WTC11 (cell line): ENCODE data around the gene MUC4. TPM values are rescaled to one million over a fixed set of nuclear protein-coding genes. Genes with fewer than 3 reads are reported as not detected.

Experiments
- ATAC-seq: fragments of 200-7000 bp; cut with Tn5 transposase; 2 replicates; pipeline ENCODE4 v1.10.0; 2021; ENCODE audit warnings: mild to moderate bottlenecking, moderate library complexity
- CTCF ChIA-PET: fragments of 300-600 bp; sonication (Branson Sonifier 250); formaldehyde crosslinking; loops from one replicate; lab custom pipeline; 2021; ENCODE audit warnings: antibody characterized with exemption; lab: Charles Lee
- POLR2A ChIA-PET: fragments of 350-600 bp; sonication (Branson Sonifier 250); formaldehyde crosslinking; loops from one replicate; lab custom pipeline; 2021; ENCODE audit warnings: antibody characterized with exemption; lab: Charles Lee
- DNase-seq: peaks from one replicate; pipeline ENCODE4 v3.0.0; 2021; ENCODE audit warnings: low spot score
- H3K27ac Mint-ChIP-seq: 2 replicates; pipeline ENCODE4 v1.8.0; 2021; ENCODE audit warnings: mixed read lengths
- H3K27me3 Mint-ChIP-seq: 2 replicates; pipeline ENCODE4 v1.8.0; 2021; ENCODE audit warnings: low read depth, mild to moderate bottlenecking, moderate library complexity, mixed read lengths
- H3K36me3 Mint-ChIP-seq: 2 replicates; pipeline ENCODE4 v1.8.0; 2021; ENCODE audit warnings: mixed read lengths
- H3K4me1 Mint-ChIP-seq: 2 replicates; pipeline ENCODE4 v1.8.0; 2022; ENCODE audit warnings: mixed read lengths
- H3K4me3 Mint-ChIP-seq: 2 replicates; pipeline ENCODE4 v1.8.0; 2021; ENCODE audit warnings: mild to moderate bottlenecking, moderate library complexity, mixed read lengths
- H3K9me3 Mint-ChIP-seq: 2 replicates; pipeline ENCODE4 v1.8.0; 2021; ENCODE audit warnings: mixed read lengths
- ATF3 ChIP-seq: sonication (generic); formaldehyde crosslinking; conservative IDR thresholded peaks from 2 replicates; pipeline ENCODE4 v1.8.1; 2022; ENCODE audit warnings: mild to moderate bottlenecking, missing genetic modification reagents
- CREB1 ChIP-seq: sonication (generic); formaldehyde crosslinking; IDR thresholded peaks from 2 replicates; pipeline ENCODE4 v1.8.0; 2023; ENCODE audit warnings: mild to moderate bottlenecking, missing genetic modification reagents
- CREM ChIP-seq: sonication (generic); formaldehyde crosslinking; IDR thresholded peaks from 2 replicates; pipeline ENCODE4 v1.8.1; 2022; ENCODE audit warnings: mild to moderate bottlenecking, missing genetic modification reagents, moderate library complexity
- ERG ChIP-seq: fragments of 250-450 bp; sonication (Bioruptor Pico); IDR thresholded peaks from 2 replicates; pipeline ENCODE4 v1.8.0; 2021; ENCODE audit warnings: mild to moderate bottlenecking
- FOXJ3 ChIP-seq: sonication (generic); formaldehyde crosslinking; IDR thresholded peaks from 2 replicates; pipeline ENCODE4 v1.9.0; 2021; ENCODE audit warnings: missing genetic modification reagents, mild to moderate bottlenecking, borderline replicate concordance
- FOXK1 ChIP-seq: sonication (generic); formaldehyde crosslinking; IDR thresholded peaks from 2 replicates; pipeline ENCODE4 v1.8.0; 2022; ENCODE audit warnings: mild to moderate bottlenecking, moderate library complexity, missing genetic modification reagents
- FOXP1 ChIP-seq: sonication (generic); formaldehyde crosslinking; IDR thresholded peaks from 2 replicates; pipeline ENCODE4 v1.8.0; 2022; ENCODE audit warnings: missing genetic modification reagents, mild to moderate bottlenecking, moderate library complexity, borderline replicate concordance
- FOXP4 ChIP-seq: sonication (generic); formaldehyde crosslinking; IDR thresholded peaks from 2 replicates; pipeline ENCODE4 v1.8.0; 2022; ENCODE audit warnings: mild to moderate bottlenecking, missing genetic modification reagents
- GABPB1 ChIP-seq: sonication (generic); formaldehyde crosslinking; IDR thresholded peaks from 2 replicates; pipeline ENCODE4 v1.8.1; 2023; ENCODE audit warnings: mild to moderate bottlenecking, missing genetic modification reagents
- JUN ChIP-seq: sonication (generic); formaldehyde crosslinking; IDR thresholded peaks from 2 replicates; pipeline ENCODE4 v1.8.0; 2023; ENCODE audit warnings: mild to moderate bottlenecking, missing genetic modification reagents
- MLX ChIP-seq: sonication (generic); formaldehyde crosslinking; IDR thresholded peaks from 2 replicates; pipeline ENCODE4 v1.8.1; 2023; ENCODE audit warnings: mild to moderate bottlenecking, missing genetic modification reagents, moderate library complexity
- MYBL2 ChIP-seq: sonication (generic); formaldehyde crosslinking; IDR thresholded peaks from 2 replicates; pipeline ENCODE4 v1.8.1; 2023; ENCODE audit warnings: mild to moderate bottlenecking, moderate library complexity, missing genetic modification reagents
- PRRX2 ChIP-seq: fragments of 250-450 bp; sonication (Bioruptor Pico); IDR thresholded peaks from 2 replicates; pipeline ENCODE4 v1.8.0; 2021; ENCODE audit warnings: mild to moderate bottlenecking
- SMAD3 ChIP-seq: sonication (generic); formaldehyde crosslinking; IDR thresholded peaks from 2 replicates; pipeline ENCODE4 v1.8.0; 2022; ENCODE audit warnings: missing genetic modification reagents, mild to moderate bottlenecking, borderline replicate concordance
- TEAD1 ChIP-seq: sonication (generic); formaldehyde crosslinking; IDR thresholded peaks from 2 replicates; pipeline ENCODE4 v1.8.0; 2022; ENCODE audit warnings: mild to moderate bottlenecking, missing genetic modification reagents
- USF1 ChIP-seq: sonication (generic); formaldehyde crosslinking; IDR thresholded peaks from 2 replicates; pipeline ENCODE4 v1.8.0; 2022; ENCODE audit warnings: mild to moderate bottlenecking, missing genetic modification reagents
- ZMAT4 ChIP-seq: fragments of 250-450 bp; sonication (Bioruptor Pico); IDR thresholded peaks from 2 replicates; pipeline ENCODE4 v1.9.0; 2021; ENCODE audit warnings: mild to moderate bottlenecking
- ZNF138 ChIP-seq: sonication (generic); formaldehyde crosslinking; conservative IDR thresholded peaks from 2 replicates; pipeline ENCODE4 v1.8.1; 2022; ENCODE audit warnings: mild to moderate bottlenecking, moderate library complexity, missing genetic modification reagents
- ZNF219 ChIP-seq: sonication (generic); formaldehyde crosslinking; IDR thresholded peaks from 2 replicates; pipeline ENCODE4 v1.8.0; 2023; ENCODE audit warnings: missing genetic modification reagents, mild to moderate bottlenecking, borderline replicate concordance
- ZNF263 ChIP-seq: sonication (generic); formaldehyde crosslinking; IDR thresholded peaks from 2 replicates; pipeline ENCODE4 v1.8.1; 2022; ENCODE audit warnings: low read depth, mild to moderate bottlenecking, moderate library complexity, missing genetic modification reagents
- ZNF281 ChIP-seq: sonication (generic); formaldehyde crosslinking; IDR thresholded peaks from 2 replicates; pipeline ENCODE4 v1.8.0; 2023; ENCODE audit warnings: mild to moderate bottlenecking, missing genetic modification reagents
- ZNF396 ChIP-seq: fragments of 250-450 bp; sonication (Bioruptor Pico); IDR thresholded peaks from 2 replicates; pipeline ENCODE4 v1.8.0; 2021; ENCODE audit warnings: mild to moderate bottlenecking, moderate library complexity, borderline replicate concordance
- total RNA-seq: library from RNA; stranded (reverse); gene quantifications from 3 replicates; pipeline ENCODE4 v1.2.3, GENCODE V29; 2021

Gene MUC4
- total RNA-seq, 1 experiment from 2014 or later = 2.1 TPM

GRCh38 chr3:195808741-195809290 lies 2.9 kb downstream of the MUC4 start:
- ChIA-PET CTCF (interaction anchor here (1.4 to 2.0 kb wide), 3 partner anchors 42 to 61 kb away, joined by 3 to 9 read pairs (median 7); no protein-coding TSS in a partner anchor), POLR2A (no interaction called here)
- Mint-ChIP-seq H3K4me1 (peaks cover 68% of the 10 kb centered on the region), H3K36me3 (no peaks in the 10 kb centered on the region), H3K4me3 (no peak overlapping the region), H3K27me3 (peaks cover 4% of the 10 kb centered on the region; the same call in 1 of the 2 replicates), H3K9me3 (no peaks in the 10 kb centered on the region), H3K27ac (peak overlapping the region; percentile 45; the same call in 1 of the 2 replicates)
- ATAC-seq (no peak), DNase-seq (no peak)
- no peak for TF ChIP-seq ERG (CRISPR knock-in tag)
- no peak for TF ChIP-seq CREM
- TF ChIP-seq JUN (CRISPR knock-in tag) = no peak
- no peak for TF ChIP-seq ATF3 (CRISPR knock-in tag)

GRCh38 chr3:195807681-195808121 lies 4.0 kb downstream of the MUC4 start:
- DNase-seq = no peak

GRCh38 chr3:195806916-195807231 lies 4.9 kb downstream of the MUC4 start:
- Mint-ChIP-seq H3K27ac (peak overlapping the region; percentile 98), H3K36me3 (no peaks in the 10 kb centered on the region), H3K27me3 (peaks cover 4% of the 10 kb centered on the region; the same call in 1 of the 2 replicates), H3K4me1 (peaks cover 84% of the 10 kb centered on the region), H3K4me3 (no peak overlapping the region), H3K9me3 (no peaks in the 10 kb centered on the region)
- ATAC-seq (no peak), DNase-seq (no peak)
- POLR2A ChIA-PET = no interaction called here
- CTCF ChIA-PET = interaction anchor here (1.2 kb wide), 1 partner anchor 44 kb away, joined by 3 read pairs; no protein-coding TSS in a partner anchor
- TF ChIP-seq ATF3 (CRISPR knock-in tag) (no peak), FOXJ3 (CRISPR knock-in tag) (no peak), ZNF263 (CRISPR knock-in tag) (no peak), FOXK1 (CRISPR knock-in tag) (no peak), PRRX2 (CRISPR knock-in tag) (no peak), SMAD3 (no peak), ZNF281 (CRISPR knock-in tag) (no peak), ZNF219 (CRISPR knock-in tag) (no peak), MYBL2 (CRISPR knock-in tag) (no peak), MLX (CRISPR knock-in tag) (no peak), JUN (CRISPR knock-in tag) (no peak), CREB1 (CRISPR knock-in tag) (no peak)

More at GRCh38 chr3:195807681-195808121, 4.0 kb downstream of the MUC4 start:
- no peak for TF ChIP-seq SMAD3
- no peak for TF ChIP-seq ZNF396
- no peak for TF ChIP-seq ZMAT4 (CRISPR knock-in tag)
- no peak for TF ChIP-seq PRRX2 (CRISPR knock-in tag)
- no peak for TF ChIP-seq FOXP4 (CRISPR knock-in tag)
- no peak; the same call in 1 of the 2 replicates for TF ChIP-seq FOXP1 (CRISPR knock-in tag)
- TF ChIP-seq ZNF138 (CRISPR knock-in tag) = no peak
- TF ChIP-seq USF1 (CRISPR knock-in tag) = no peak
- no peak for TF ChIP-seq TEAD1 (CRISPR knock-in tag)
- TF ChIP-seq GABPB1 (CRISPR knock-in tag) = no peak
- H3K4me1 Mint-ChIP-seq = peaks cover 78% of the 10 kb centered on the region
- no peaks in the 10 kb centered on the region for H3K36me3 Mint-ChIP-seq
- H3K9me3 Mint-ChIP-seq = no peaks in the 10 kb centered on the region
- CTCF ChIA-PET = no interaction called here
- H3K27me3 Mint-ChIP-seq = peaks cover 4% of the 10 kb centered on the region; the same call in 1 of the 2 replicates
- no peak overlapping the region for H3K27ac Mint-ChIP-seq
- POLR2A ChIA-PET = interaction anchor here (0.5 kb wide), 1 partner anchor 276 kb away, joined by 3 read pairs; no protein-coding TSS in a partner anchor
- ATAC-seq = no peak
- H3K4me3 Mint-ChIP-seq = no peak overlapping the region
